ENCODE results near the gene KRT77. TPM values are rescaled to one million over a fixed set of nuclear protein-coding genes. Genes with fewer than 3 reads are reported as not detected.

KRT77 gene
- total RNA-seq, 2 donors from 2014 or later, result not detected

DNA sequence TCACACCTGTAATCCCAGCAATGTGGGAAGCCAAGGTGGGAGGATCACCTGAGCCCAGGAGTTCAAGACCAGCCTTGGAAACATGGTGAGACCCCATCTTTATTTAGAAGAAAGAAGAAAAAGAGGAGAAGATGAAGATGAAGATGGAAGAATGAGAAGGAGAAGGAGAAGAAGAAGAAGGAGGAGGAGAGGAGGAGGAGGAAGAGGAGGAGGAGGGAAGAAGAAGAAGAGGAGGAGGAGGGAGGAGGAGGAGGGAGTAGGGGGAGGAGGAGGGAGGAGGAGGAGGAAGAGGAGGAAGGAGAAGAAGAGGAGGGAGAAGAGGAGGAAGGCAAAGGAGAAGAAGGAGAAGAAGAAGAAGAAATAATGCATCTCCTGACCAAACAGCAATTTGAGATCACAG, 14.1 kb downstream of the KRT77 start:
- Histone ChIP-seq H3K4me3 (ENCODE audit: low read length) (no peak overlapping the region), H3K9me3 (ENCODE audit: control insufficient read depth, low read length) (no peaks in the 10 kb centered on the region), H3K36me3 (ENCODE audit: control insufficient read depth, insufficient read depth, low read length) (no peaks in the 10 kb centered on the region), H3K4me1 (ENCODE audit: control insufficient read depth, insufficient read depth, low read length) (no peaks in the 10 kb centered on the region), H3K9ac (ENCODE audit: extremely low read depth, low read length, poor library complexity, severe bottlenecking) (no peak overlapping the region), H3K27me3 (ENCODE audit: control insufficient read depth, insufficient read depth, low read length, poor library complexity, severe bottlenecking) (peaks cover 83% of the 10 kb centered on the region), H3K27ac (ENCODE audit: low read depth, low read length) (no peak overlapping the region)
- no peaks in the 10 kb centered on the region for H3K36me3 Mint-ChIP-seq (ENCODE audit: low read depth)
- no peaks in the 10 kb centered on the region for H3K9me3 Mint-ChIP-seq
- H3K4me1 Mint-ChIP-seq, result peaks cover 4% of the 10 kb centered on the region
- H3K27me3 Mint-ChIP-seq (ENCODE audit: insufficient read depth), result peaks cover 80% of the 10 kb centered on the region
- H3K27ac Mint-ChIP-seq, result no peak overlapping the region
- H3K4me3 Mint-ChIP-seq, result no peak overlapping the region
- TF ChIP-seq CTCF (conservative IDR thresholded peaks at IDR 0.05), result no peak
- no peak for DNase-seq

DNA sequence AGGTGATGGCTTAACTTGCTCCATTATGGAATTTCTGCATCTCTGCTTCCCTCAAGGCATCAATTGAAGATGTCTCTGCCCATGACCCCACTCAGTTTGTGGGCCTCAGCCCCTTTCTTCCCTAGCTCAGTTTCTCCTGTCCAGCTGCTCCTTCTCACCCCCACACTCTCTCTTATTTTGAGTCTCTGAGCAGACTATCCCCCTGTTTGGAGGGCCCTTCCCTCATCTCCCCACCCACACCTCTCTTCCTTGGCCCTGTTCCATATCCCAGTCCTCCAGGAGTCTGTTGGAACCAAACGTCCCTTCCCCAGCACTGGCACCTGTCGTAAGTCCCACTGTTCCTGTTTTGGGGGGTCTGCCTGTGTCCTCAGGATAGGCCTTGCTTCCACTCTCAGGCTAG, 14.8 kb downstream of the KRT77 start:
- Mint-ChIP-seq H3K9me3 (no peaks in the 10 kb centered on the region), H3K27ac (no peak overlapping the region), H3K4me3 (no peak overlapping the region), H3K4me1 (peaks cover 4% of the 10 kb centered on the region), H3K27me3 (ENCODE audit: insufficient read depth) (peaks cover 80% of the 10 kb centered on the region), H3K36me3 (ENCODE audit: low read depth) (no peaks in the 10 kb centered on the region)
- Histone ChIP-seq H3K4me1 (ENCODE audit: control insufficient read depth, insufficient read depth, low read length) (no peaks in the 10 kb centered on the region), H3K36me3 (ENCODE audit: control insufficient read depth, insufficient read depth, low read length) (no peaks in the 10 kb centered on the region), H3K27me3 (ENCODE audit: control insufficient read depth, insufficient read depth, low read length, poor library complexity, severe bottlenecking) (peaks cover 82% of the 10 kb centered on the region), H3K4me3 (ENCODE audit: low read length) (no peak overlapping the region), H3K9ac (ENCODE audit: extremely low read depth, low read length, poor library complexity, severe bottlenecking) (no peak overlapping the region), H3K9me3 (ENCODE audit: control insufficient read depth, low read length) (no peaks in the 10 kb centered on the region), H3K27ac (ENCODE audit: low read depth, low read length) (no peak overlapping the region)
- no peak for DNase-seq
- no peak for TF ChIP-seq CTCF (conservative IDR thresholded peaks at IDR 0.05)
- WGBS, 2 experiments (ENCODE audit: insufficient coverage in 1 of 2, insufficient read length in 1 of 2), result 92 to 100% methylated on average over 2 of the region's 2 CpGs

DNA sequence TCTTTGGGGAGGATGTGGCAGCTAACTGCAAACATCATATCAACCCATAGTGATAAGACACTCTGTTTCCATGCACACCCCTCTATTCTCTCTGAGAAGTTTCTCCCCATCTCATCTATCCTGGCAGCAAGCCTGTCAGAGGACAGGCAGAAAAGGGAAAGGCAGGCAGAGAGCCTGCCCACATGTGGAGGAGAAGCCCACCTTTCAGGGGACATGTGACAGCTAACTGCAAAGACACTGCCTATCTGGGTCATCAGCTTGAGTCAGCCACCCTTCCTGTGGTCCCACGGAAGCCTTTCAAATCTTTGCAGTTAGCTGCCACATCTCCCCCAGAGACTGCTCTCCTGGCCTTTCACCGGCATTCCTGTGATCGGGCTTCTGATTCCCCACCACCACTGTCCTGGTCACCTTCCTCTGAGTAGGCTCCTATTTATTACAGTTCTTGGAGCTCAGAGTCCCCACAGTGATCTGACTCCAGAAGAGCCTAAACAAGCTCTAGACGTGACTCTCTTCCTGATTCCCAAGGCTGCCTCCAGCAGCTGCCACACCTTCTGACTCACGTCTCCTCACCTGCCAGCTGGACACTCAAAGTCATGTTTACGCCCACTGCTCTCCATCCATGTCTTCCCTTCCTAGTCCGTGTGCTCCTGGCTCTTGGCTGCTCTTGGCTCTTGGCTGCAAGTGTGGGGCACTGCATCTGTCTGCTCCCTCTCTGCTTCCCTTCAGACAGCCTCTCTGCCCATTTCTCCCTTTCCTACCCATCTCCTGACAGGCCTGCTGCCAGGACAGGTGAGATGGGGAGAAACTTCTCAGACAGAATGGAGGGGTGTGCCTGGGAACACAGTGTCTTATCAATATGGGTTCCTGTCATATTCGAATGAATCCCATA, 15.6 kb downstream of the KRT77 start:
- H3K4me3 ChIP-seq (ENCODE audit: low read length), result no peak overlapping the region
- DNase-seq, result no peak
- Mint-ChIP-seq H3K4me1 (peaks cover 4% of the 10 kb centered on the region), H3K9me3 (no peaks in the 10 kb centered on the region), H3K27me3 (ENCODE audit: insufficient read depth) (peaks cover 77% of the 10 kb centered on the region), H3K36me3 (ENCODE audit: low read depth) (no peaks in the 10 kb centered on the region), H3K27ac (no peak overlapping the region), H3K4me3 (no peak overlapping the region)
- WGBS, 2 experiments (ENCODE audit: insufficient coverage in 1 of 2, insufficient read length in 1 of 2), result 85 to 86% methylated on average over 7 to 8 of the region's 8 CpGs
- H3K9me3 ChIP-seq (ENCODE audit: control insufficient read depth, low read length), result no peaks in the 10 kb centered on the region
- peaks cover 75% of the 10 kb centered on the region for H3K27me3 ChIP-seq (ENCODE audit: control insufficient read depth, insufficient read depth, low read length, poor library complexity, severe bottlenecking)
- no peaks in the 10 kb centered on the region for H3K36me3 ChIP-seq (ENCODE audit: control insufficient read depth, insufficient read depth, low read length)
- no peak for TF ChIP-seq CTCF (conservative IDR thresholded peaks at IDR 0.05)
- no peak overlapping the region for H3K27ac ChIP-seq (ENCODE audit: low read depth, low read length)
- no peaks in the 10 kb centered on the region for H3K4me1 ChIP-seq (ENCODE audit: control insufficient read depth, insufficient read depth, low read length)
- no peak overlapping the region for H3K9ac ChIP-seq (ENCODE audit: extremely low read depth, low read length, poor library complexity, severe bottlenecking)
